ENCODE measurements around the gene TIGD3.

GRCh38 chr11:65366340-65366773 is 11.8 kb downstream of the TIGD3 start:
- TF ChIP-seq REST (IDR thresholded peaks at IDR 0.05; ENCODE audit: insufficient read depth in 1 of 2, low read depth in 2 of 2, low read length in 2 of 2) = no peak
- TF ChIP-seq TAF1 (IDR thresholded peaks at IDR 0.05; ENCODE audit: borderline replicate concordance, insufficient read depth, low read length) = no peak

Data from PFSK-1 (cell line).